Caco-2 (cell line): ENCODE measurements around the gene TNS3. TPM values are rescaled to one million over a fixed set of nuclear protein-coding genes. Genes with fewer than 3 reads are reported as not detected.

Experiments
- BruUV-seq: library from RNA; stranded (reverse); fragments of 400-500 nt; replicated peaks from 2 replicates; lab custom pipeline; 2021; lab: Mats Ljungman, UMichigan
- CTCF ChIA-PET: fragments of 300-600 bp; sonication (Branson Sonifier 250); formaldehyde crosslinking; loops from one replicate; lab custom pipeline; 2022; ENCODE audit warnings: antibody characterized with exemption; lab: Charles Lee
- POLR2A ChIA-PET: fragments of 300-600 bp; sonication (Branson Sonifier 250); formaldehyde crosslinking; loops from one replicate; lab custom pipeline; 2022; ENCODE audit warnings: antibody characterized with exemption; lab: Charles Lee
- DNase-seq, 2 experiments: peaks; one replicate each; pipeline versions ENCODE4 v3.0.0 to v3.0.0-alpha.2; 2020 to 2022
- H3K27me3 ChIP-seq: replicated peaks from 2 replicates; pipeline ENCODE4 v1.6.0; 2011; ENCODE audit warnings: low read length; ENCODE audit not compliant: control insufficient read depth, insufficient read depth
- H3K36me3 ChIP-seq: 2 replicates; pipeline ENCODE4 v1.5.1; 2011; ENCODE audit warnings: low read length; ENCODE audit not compliant: control insufficient read depth, insufficient read depth
- H3K4me1 ChIP-seq: fragments of 250-450 bp; sonication (Bioruptor Pico); 2 replicates; pipeline ENCODE4 v1.5.1; 2020; ENCODE audit warnings: mild to moderate bottlenecking
- H3K4me3 ChIP-seq: 2 replicates; pipeline ENCODE4 v1.5.1; 2011; ENCODE audit warnings: low read depth, mild to moderate bottlenecking, control low read depth, low read length
- H3K9me3 ChIP-seq: fragments of 250-450 bp; sonication (Bioruptor Pico); 2 replicates; pipeline ENCODE4 v1.5.1; 2020; ENCODE audit warnings: mild to moderate bottlenecking, moderate library complexity
- H3K27ac Mint-ChIP-seq: one replicate; pipeline ENCODE4 v1.8.0; 2022; ENCODE audit warnings: mixed read lengths; ENCODE audit not compliant: unreplicated experiment
- H3K27me3 Mint-ChIP-seq: one replicate; pipeline ENCODE4 v1.8.0; 2022; ENCODE audit warnings: mixed read lengths; ENCODE audit not compliant: insufficient read depth, unreplicated experiment
- H3K36me3 Mint-ChIP-seq: one replicate; pipeline ENCODE4 v1.8.0; 2022; ENCODE audit warnings: mild to moderate bottlenecking, mixed read lengths; ENCODE audit not compliant: insufficient read depth, unreplicated experiment
- H3K4me1 Mint-ChIP-seq: one replicate; pipeline ENCODE4 v1.8.0; 2022; ENCODE audit warnings: low read depth, mixed read lengths; ENCODE audit not compliant: unreplicated experiment
- H3K4me3 Mint-ChIP-seq: one replicate; pipeline ENCODE4 v1.8.0; 2022; ENCODE audit warnings: mild to moderate bottlenecking, moderate library complexity, mixed read lengths; ENCODE audit not compliant: unreplicated experiment
- H3K9me3 Mint-ChIP-seq: one replicate; pipeline ENCODE4 v1.8.0; 2022; ENCODE audit warnings: mixed read lengths; ENCODE audit not compliant: unreplicated experiment
- CTCF ChIP-seq, 2 experiments: fragments of 200-600 bp in 1 of 2; IDR thresholded peaks; 1 replicate in 1 of 2; 2 replicates in 1 of 2; pipeline versions ENCODE4 v1.5.1 to v1.8.0; 2011 to 2022; ENCODE audit warnings: antibody characterized with exemption in 1 of 2, control low read depth in 1 of 2, inconsistent platforms in 1 of 2, low read depth in 1 of 2, low read length in 1 of 2, mild to moderate bottlenecking in 1 of 2, moderate library complexity in 1 of 2; ENCODE audit not compliant: insufficient read depth in 1 of 2, severe bottlenecking in 1 of 2, unreplicated experiment in 1 of 2
- intact Hi-C: fragments of 100-400 bp; cut with micrococcal nuclease; formaldehyde crosslinking; loops from one replicate; pipeline ENCODE4 v1.10.0; 2022; ENCODE audit not compliant: unreplicated experiment
- total RNA-seq: library from RNA; stranded (reverse); gene quantifications from 2 replicates; pipeline ENCODE4 v1.2.3, GENCODE V29; 2022

TNS3 gene
- total RNA-seq, 1 experiment from 2014 or later: 263 TPM

GRCh38 chr7:47322731-47323130 is 259.2 kb downstream of the TNS3 start:
- Mint-ChIP-seq H3K4me3 (no peak overlapping the region), H3K27ac (no peak overlapping the region), H3K9me3 (no peaks in the 10 kb centered on the region), H3K4me1 (peaks cover 22% of the 10 kb centered on the region), H3K36me3 (peaks cover 86% of the 10 kb centered on the region), H3K27me3 (no peaks in the 10 kb centered on the region)
- intact Hi-C loops: no loop called here
- CTCF ChIA-PET: no interaction called here
- TF ChIP-seq CTCF (IDR thresholded peaks at IDR 0.05; ENCODE audit: insufficient read depth in 1 of 2, low read depth in 1 of 2, low read length in 1 of 2, severe bottlenecking in 1 of 2, unreplicated experiment in 1 of 2): no peak
- Histone ChIP-seq H3K9me3 (no peaks in the 10 kb centered on the region), H3K4me3 (no peak overlapping the region), H3K27me3 (no peaks in the 10 kb centered on the region), H3K4me1 (peaks cover 31% of the 10 kb centered on the region), H3K36me3 (peaks cover 5% of the 10 kb centered on the region)
- DNase-seq: no peak
- BruUV-seq: no TSS peak
- POLR2A ChIA-PET: no interaction called here

- peaks cover 6% of the 10 kb centered on the region for H3K4me1 ChIP-seq
- CTCF ChIA-PET: interaction anchor here (0.9 kb wide), 1 partner anchor 54 kb away, joined by 3 read pairs; no protein-coding TSS in a partner anchor
- no peaks in the 10 kb centered on the region for H3K9me3 ChIP-seq
- POLR2A ChIA-PET: no interaction called here
- Mint-ChIP-seq H3K4me3 (no peak overlapping the region), H3K4me1 (peaks cover 20% of the 10 kb centered on the region), H3K27me3 (no peaks in the 10 kb centered on the region), H3K27ac (peak overlapping the region; percentile 20), H3K9me3 (no peaks in the 10 kb centered on the region), H3K36me3 (peaks cover 96% of the 10 kb centered on the region)
- intact Hi-C loops: no loop called here
- no peak overlapping the region for H3K4me3 ChIP-seq
- TF ChIP-seq CTCF (IDR thresholded peaks at IDR 0.05; ENCODE audit: insufficient read depth in 1 of 2, low read depth in 1 of 2, low read length in 1 of 2, severe bottlenecking in 1 of 2, unreplicated experiment in 1 of 2): no peak
- no peaks in the 10 kb centered on the region for H3K27me3 ChIP-seq
- no peak for DNase-seq
- peaks cover 7% of the 10 kb centered on the region for H3K36me3 ChIP-seq
- no TSS peak for BruUV-seq
Observed at GRCh38 chr7:47320296-47320695, 261.6 kb downstream of the TNS3 start.

DNA sequence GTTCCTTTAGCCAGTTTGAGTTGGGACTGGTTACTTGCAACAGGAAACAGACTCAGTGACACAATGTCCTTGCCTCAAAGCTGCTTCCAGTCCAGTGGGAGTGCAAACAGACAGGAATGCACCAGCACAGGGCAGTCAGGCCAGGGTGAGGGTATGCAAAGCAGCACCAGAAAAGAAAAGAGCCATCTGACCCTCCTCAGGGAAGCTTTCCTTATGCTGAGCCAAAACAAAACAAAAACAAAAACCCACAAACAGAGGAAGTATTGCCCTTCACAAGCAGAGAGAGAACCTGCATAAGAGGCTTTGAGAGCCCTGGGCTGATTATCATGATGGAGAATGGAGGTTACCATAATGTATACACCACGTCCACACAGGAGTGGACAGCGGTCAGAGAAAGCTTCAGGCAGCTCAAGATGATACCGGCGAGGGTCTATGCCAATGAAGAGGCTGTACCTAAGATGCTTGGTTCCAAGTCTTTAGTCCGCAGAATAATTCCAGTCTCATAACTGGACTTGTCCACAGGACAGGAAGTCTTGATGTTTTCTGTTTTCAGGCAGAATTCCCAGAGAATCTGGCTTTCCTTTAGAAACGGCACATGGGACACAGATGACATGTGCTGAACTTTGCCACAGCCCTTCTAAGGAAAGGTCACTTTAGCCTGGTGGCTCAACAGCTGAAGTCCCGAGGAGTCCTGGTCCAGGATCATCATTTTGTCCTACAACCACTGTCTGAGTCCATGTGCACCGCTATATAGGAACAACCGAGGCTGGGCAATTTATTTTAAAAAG is 263.3 kb downstream of the TNS3 start:
- Histone ChIP-seq H3K9me3 (no peaks in the 10 kb centered on the region), H3K4me1 (no peaks in the 10 kb centered on the region), H3K4me3 (no peak overlapping the region), H3K27me3 (no peaks in the 10 kb centered on the region), H3K36me3 (peaks cover 8% of the 10 kb centered on the region)
- CTCF ChIA-PET: no interaction called here
- TF ChIP-seq CTCF (IDR thresholded peaks at IDR 0.05; ENCODE audit: insufficient read depth in 1 of 2, low read depth in 1 of 2, low read length in 1 of 2, severe bottlenecking in 1 of 2, unreplicated experiment in 1 of 2): no peak
- DNase-seq: no peak
- Mint-ChIP-seq H3K27ac (no peak overlapping the region), H3K4me1 (peaks cover 8% of the 10 kb centered on the region), H3K4me3 (no peak overlapping the region), H3K36me3 (peaks cover 92% of the 10 kb centered on the region), H3K9me3 (no peaks in the 10 kb centered on the region), H3K27me3 (no peaks in the 10 kb centered on the region)
- POLR2A ChIA-PET: no interaction called here
- no TSS peak for BruUV-seq
- intact Hi-C loops: no loop called here
